B cell (primary cell): ENCODE measurements around the gene XPO6. TPM values are rescaled to one million over a fixed set of nuclear protein-coding genes. Genes with fewer than 3 reads are reported as not detected.

Experiments
- ATAC-seq: fragments of 200-7000 bp; cut with Tn5 transposase; one replicate; pipeline ENCODE4 v1.10.0; 2021; ENCODE audit warnings: low read depth, mild to moderate bottlenecking, moderate number of reproducible peaks, moderate library complexity
- CTCF ChIA-PET: fragments of 350-600 bp; sonication (Branson Sonifier 250); formaldehyde crosslinking; loops from one replicate; lab custom pipeline; 2021; ENCODE audit warnings: antibody characterized with exemption, inconsistent platforms; lab: Charles Lee
- POLR2A ChIA-PET: fragments of 350-600 bp; sonication (Branson Sonifier 250); formaldehyde crosslinking; loops from one replicate; lab custom pipeline; 2021; ENCODE audit warnings: antibody characterized with exemption; lab: Charles Lee
- DNase-seq: peaks from one replicate; pipeline ENCODE4 v3.0.0; 2013
- H2AFZ ChIP-seq: 2 replicates; pipeline ENCODE4 v1.6.1; 2012; ENCODE audit warnings: mild to moderate bottlenecking, low read depth, low read length; ENCODE audit not compliant: insufficient read depth, poor library complexity, severe bottlenecking
- H3K27ac ChIP-seq, 2 donors: 1 replicate in 1 of 2; 2 replicates in 1 of 2; pipeline ENCODE4 v1.5.1; 2012 to 2013; ENCODE audit warnings: low read length in 2 of 2, mild to moderate bottlenecking in 2 of 2, moderate library complexity in 1 of 2
- H3K27me3 ChIP-seq, 4 experiments: fragments of 200-600 bp in 1 of 4; sonication (generic) in 1 of 4; replicated peaks in 1 of 4; 1 replicate in 2 of 4; 2 replicates in 2 of 4; pipeline versions ENCODE4 v1.6.1 to v1.7.0; 2013 to 2016; ENCODE audit warnings: low read length in 3 of 4, mild to moderate bottlenecking in 2 of 4, mixed read lengths in 1 of 4, moderate library complexity in 1 of 4; ENCODE audit not compliant: insufficient read depth in 4 of 4, control insufficient read depth in 3 of 4; ENCODE audit errors: control extremely low read depth in 1 of 4
- H3K36me3 ChIP-seq, 2 experiments: replicated peaks in 1 of 2; 1 replicate in 1 of 2; 2 replicates in 1 of 2; pipeline versions ENCODE4 v1.6.1 to v1.7.1; 2013; ENCODE audit warnings: low read length in 1 of 2; ENCODE audit not compliant: insufficient read depth in 2 of 2, control insufficient read depth in 1 of 2; ENCODE audit errors: control extremely low read depth in 1 of 2, extremely low read depth in 1 of 2
- H3K4me1 ChIP-seq, 2 donors: fragments of 200-600 bp in 1 of 2; sonication (generic) in 1 of 2; 1 replicate in 1 of 2; 2 replicates in 1 of 2; pipeline versions ENCODE4 v1.5.1 to v1.6.1; 2013 to 2017; ENCODE audit warnings: low read length in 2 of 2; ENCODE audit not compliant: control insufficient read depth in 2 of 2, insufficient read depth in 2 of 2
- H3K4me2 ChIP-seq: replicated peaks from 2 replicates; pipeline ENCODE3; 2012; ENCODE audit warnings: mild to moderate bottlenecking, low read depth, low read length; ENCODE audit not compliant: poor library complexity, severe bottlenecking
- H3K4me3 ChIP-seq, 5 experiments: fragments of 200-600 bp in 1 of 5; sonication (generic) in 1 of 5; 1 replicate in 3 of 5; 2 replicates in 2 of 5; pipeline versions ENCODE4 v1.5.1 to v1.7.0; 2011 to 2016; ENCODE audit warnings: low read length in 4 of 5, mild to moderate bottlenecking in 4 of 5, low read depth in 2 of 5, control low read depth in 1 of 5, moderate library complexity in 1 of 5; ENCODE audit not compliant: insufficient read depth in 1 of 5; ENCODE audit errors: control extremely low read depth in 1 of 5, extremely low read depth in 1 of 5
- H3K79me2 ChIP-seq: fragments of 200-600 bp; sonication (generic); one replicate; pipeline ENCODE4 v1.6.0; 2016; ENCODE audit warnings: low read length; ENCODE audit not compliant: control insufficient read depth, insufficient read depth
- H3K9ac ChIP-seq: fragments of 200-600 bp; sonication (generic); 2 replicates; pipeline ENCODE4 v1.6.1; 2017; ENCODE audit warnings: mild to moderate bottlenecking, low read length, moderate library complexity
- H3K9me3 ChIP-seq, 3 donors: one replicate each; pipeline versions ENCODE4 v1.6.1 to v1.7.1; 2013; ENCODE audit warnings: low read length in 2 of 3; ENCODE audit not compliant: control insufficient read depth in 2 of 3, insufficient read depth in 1 of 3; ENCODE audit errors: control extremely low read depth in 1 of 3
- H4K20me1 ChIP-seq: 2 replicates; pipeline ENCODE4 v1.6.0; 2012; ENCODE audit warnings: mild to moderate bottlenecking, low read length; ENCODE audit not compliant: insufficient read depth, control insufficient read depth, poor library complexity, severe bottlenecking
- H3K27ac Mint-ChIP-seq: one replicate; pipeline ENCODE4 v1.8.0; 2021; ENCODE audit warnings: mixed read lengths
- H3K27me3 Mint-ChIP-seq: one replicate; pipeline ENCODE4 v1.8.0; 2021; ENCODE audit warnings: mixed read lengths
- H3K4me1 Mint-ChIP-seq: one replicate; pipeline ENCODE4 v1.8.0; 2021; ENCODE audit warnings: mixed read lengths
- H3K4me3 Mint-ChIP-seq: one replicate; pipeline ENCODE4 v1.8.0; 2021; ENCODE audit warnings: mixed read lengths
- H3K9me3 Mint-ChIP-seq: one replicate; pipeline ENCODE4 v1.8.0; 2022; ENCODE audit warnings: mixed read lengths; ENCODE audit not compliant: insufficient read depth
- CTCF ChIP-seq: fragments of 200-600 bp; IDR thresholded peaks from one replicate; pipeline ENCODE4 v1.8.0; 2022; ENCODE audit warnings: antibody characterized with exemption, mild to moderate bottlenecking
- EZH2 ChIP-seq: IDR thresholded peaks from 2 replicates; pipeline ENCODE4 v1.6.1; 2012; ENCODE audit warnings: borderline replicate concordance, low read depth, mild to moderate bottlenecking, moderate library complexity, low read length; ENCODE audit not compliant: insufficient read depth, poor library complexity, severe bottlenecking
- WGBS: methylation state at CpG from one replicate; pipeline ENCODE4 v1.1.5; 2013; ENCODE audit warnings: missing lambda C conversion rate; ENCODE audit not compliant: insufficient coverage; 5-methylcytosine and 5-hydroxymethylcytosine counted together
- intact Hi-C: fragments of 100-400 bp; cut with micrococcal nuclease; formaldehyde crosslinking; loops from one replicate; pipeline ENCODE4 v1.10.0; 2022
- polyA minus RNA-seq: library from RNA; depleted of rRNA, polyadenylated mRNA; stranded (reverse); fragments of >200 nt; gene quantifications from 2 replicates; pipeline ENCODE4 v1.2.3, GENCODE V29; 2012
- polyA plus RNA-seq: library from polyadenylated mRNA; depleted of rRNA; stranded (reverse); fragments of >200 nt; gene quantifications from 2 replicates; pipeline ENCODE4 v1.2.3, GENCODE V29; 2012
- total RNA-seq, 2 donors: library from RNA; stranded (reverse); fragments of 120-200 nt in 1 of 2; gene quantifications; 1 replicate in 1 of 2; 2 replicates in 1 of 2; pipeline versions ENCODE4 v1.2.3 to v1.2.4, GENCODE V29; 2013 to 2022

The XPO6 gene
- 259 and 271 TPM in 2 replicates for total RNA-seq
- total RNA-seq (2013) = 172 TPM
- 303 and 348 TPM in 2 replicates for polyA plus RNA-seq
- 236 and 248 TPM in 2 replicates for polyA minus RNA-seq

GRCh38 chr16:28211758-28212531 is at the start of gene XPO6:
XPO6 (minus strand) TSS chr16:28211965; CDS start chr16:28211368, 597 bp downstream.
- DNase-seq (peak; percentile 98), ATAC-seq (peak; percentile 93)
- Histone ChIP-seq H3K27ac (peak within 1 kb of the TSS; percentile 60 to 74), H4K20me1 (peaks cover 35% of the 10 kb centered on the region), H2AFZ (peak within 1 kb of the TSS; percentile 58), H3K4me1 (peaks cover 29 to 36% of the 10 kb centered on the region in 2 donors), H3K4me3 (peak within 1 kb of the TSS; percentile 71 to 92 (median 82)), H3K9ac (peak within 1 kb of the TSS; percentile 73), H3K36me3 (peaks cover 0 to 26% of the 10 kb centered on the region in 2 experiments), H3K9me3 (peaks cover 0 to 6% (median 0%) of the 10 kb centered on the region in 3 donors), H3K79me2 (peaks cover 46% of the 10 kb centered on the region), H3K27me3 (no peaks in the 10 kb centered on the region), H3K4me2 (peak within 1 kb of the TSS; percentile 88)
- WGBS = under 1% methylated on average over 72 of the region's 76 CpGs
- Mint-ChIP-seq H3K9me3 (peaks cover 2% of the 10 kb centered on the region), H3K27ac (peak within 1 kb of the TSS; percentile 97), H3K27me3 (no peaks in the 10 kb centered on the region), H3K4me1 (peaks cover 31% of the 10 kb centered on the region), H3K4me3 (peak within 1 kb of the TSS; percentile 97)
- ChIA-PET CTCF (interaction anchor here (0.6 to 1.7 kb wide), 2 partner anchors 71 to 897 kb away, joined by 4 to 7 read pairs; no protein-coding TSS in a partner anchor), POLR2A (interaction anchor here (0.6 to 3.3 kb wide), 5 partner anchors 20 to 80 kb away, joined by 3 to 25 read pairs (median 6); partner anchors contain the start of gene SBK1)
- TF ChIP-seq CTCF (no peak), EZH2 (no peak)
- intact Hi-C loops = loop anchor here (1.0 to 10.0 kb wide), 5 partner anchors 19 to 657 kb away; partner anchors contain the start of genes KATNIP and SBK1

GRCh38 chr16:28260193-28260592 is 48.4 kb upstream of the XPO6 start:
- no peak overlapping the region for H2AFZ ChIP-seq
- TF ChIP-seq CTCF (no peak), EZH2 (no peak)
- H3K27me3 ChIP-seq = peaks cover 0 to 18% (median 0%) of the 10 kb centered on the region in 4 experiments
- H3K27ac Mint-ChIP-seq = no peak overlapping the region
- H3K36me3 ChIP-seq = no peaks in the 10 kb centered on the region
- POLR2A ChIA-PET = no interaction called here
- CTCF ChIA-PET = no interaction called here
- no peaks in the 10 kb centered on the region for H3K4me1 ChIP-seq
- no peaks in the 10 kb centered on the region for H3K9me3 Mint-ChIP-seq
- no peaks in the 10 kb centered on the region for H4K20me1 ChIP-seq
- DNase-seq = no peak
- no peak overlapping the region for H3K9ac ChIP-seq
- WGBS = no CpG with 5 or more reads among the region's 1 CpG
- peaks cover 46% of the 10 kb centered on the region for H3K27me3 Mint-ChIP-seq
- H3K4me1 Mint-ChIP-seq = no peaks in the 10 kb centered on the region
- H3K4me3 Mint-ChIP-seq = no peak overlapping the region
- H3K4me2 ChIP-seq = no peak overlapping the region
- H3K4me3 ChIP-seq = no peak overlapping the region
- H3K27ac ChIP-seq = no peak overlapping the region
- intact Hi-C loops = no loop called here
- no peak for ATAC-seq
- peaks cover 0 to 2% (median 0%) of the 10 kb centered on the region in 3 donors for H3K9me3 ChIP-seq
- H3K79me2 ChIP-seq = no peaks in the 10 kb centered on the region
